ENCODE measurements around the gene CARD19.

The CARD19 gene

DNA sequence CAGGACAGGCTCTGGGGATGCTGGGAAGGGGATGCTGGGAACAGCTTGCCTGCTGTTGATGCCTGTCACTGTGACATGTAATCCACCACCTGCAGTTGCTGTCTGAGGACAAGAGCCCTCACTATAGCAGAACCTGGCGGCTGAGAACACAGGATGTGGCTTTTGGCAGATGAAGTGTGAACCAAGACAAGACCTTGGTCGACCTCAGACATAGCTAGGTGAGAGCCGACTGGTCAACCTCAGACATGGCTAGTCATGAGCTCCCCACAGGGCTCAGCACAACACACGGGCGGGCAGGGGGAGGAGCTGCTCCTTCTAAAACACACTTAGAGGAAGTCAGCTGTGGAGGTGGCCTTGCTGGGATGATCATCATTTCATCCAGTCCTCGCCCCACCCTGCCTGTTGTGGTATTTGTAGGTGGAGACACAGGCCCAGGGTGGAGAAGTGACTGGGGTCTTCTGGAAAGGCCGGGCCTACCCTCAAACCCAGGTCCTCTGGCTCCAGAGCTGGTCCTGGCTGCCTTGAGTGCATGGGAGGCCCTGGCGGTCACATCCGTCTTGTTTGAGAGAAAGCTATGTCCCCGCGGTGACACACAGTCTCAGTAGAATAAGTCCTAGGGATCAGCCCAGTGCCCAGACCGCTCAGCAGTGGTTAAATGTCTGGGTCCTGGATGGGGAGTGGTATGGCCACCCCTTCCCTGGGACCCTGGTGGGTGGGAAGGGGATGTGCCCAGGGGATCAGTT is 31.5 kb upstream of the CARD19 start:
- no peak for DNase-seq

GRCh38 chr9:93065135-93065720 is 30.8 kb upstream of the CARD19 start:
- no peak for DNase-seq

DNA sequence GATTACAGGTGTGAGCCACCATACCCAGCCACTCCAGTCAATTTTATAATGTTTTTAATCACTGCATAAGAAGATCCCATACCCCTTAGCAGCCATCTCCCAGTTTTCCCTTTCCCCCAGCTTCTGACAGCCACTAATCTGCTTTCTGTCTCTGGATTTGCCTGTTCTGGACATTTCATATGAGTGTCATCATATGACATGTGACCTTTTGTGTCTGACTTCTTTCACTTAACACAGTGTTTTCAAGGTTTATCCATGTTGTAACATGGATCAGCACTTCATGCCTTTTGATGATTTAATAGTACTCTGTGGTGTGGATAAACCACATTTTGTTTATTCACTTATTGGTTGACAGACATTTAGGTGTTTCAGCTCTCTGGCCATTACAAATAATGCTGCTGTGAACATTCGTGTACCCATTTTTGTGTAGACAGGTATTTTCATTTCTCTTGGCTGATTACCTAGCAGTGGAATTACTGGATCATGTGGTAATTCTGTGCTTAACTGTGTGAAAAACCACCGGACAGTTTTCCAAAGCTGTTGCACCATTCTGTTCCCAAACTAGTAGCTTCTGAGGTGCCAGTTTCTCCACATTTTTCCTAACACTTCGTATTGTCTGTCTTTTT is 28.9 kb upstream of the CARD19 start:
- no peak for DNase-seq

DNA sequence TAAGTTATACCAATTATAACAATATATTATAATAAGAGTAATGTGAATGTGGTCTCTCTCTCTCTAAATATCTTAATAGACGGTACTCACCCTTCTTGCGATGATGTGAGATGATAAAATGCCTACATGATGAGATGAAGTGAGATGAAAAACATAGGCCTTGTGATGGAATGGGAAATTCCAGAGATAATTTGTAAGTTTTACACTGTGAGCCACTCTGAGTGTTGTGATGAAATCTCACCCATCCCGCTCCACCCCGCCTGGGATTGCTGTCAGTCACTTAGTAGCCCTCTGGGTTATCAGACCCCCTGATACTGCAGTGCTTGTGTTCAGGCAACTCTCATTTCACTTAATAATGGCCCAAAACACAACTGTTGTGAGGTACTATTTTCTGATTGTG is 27.1 kb upstream of the CARD19 start:
- no peak for DNase-seq

DNA sequence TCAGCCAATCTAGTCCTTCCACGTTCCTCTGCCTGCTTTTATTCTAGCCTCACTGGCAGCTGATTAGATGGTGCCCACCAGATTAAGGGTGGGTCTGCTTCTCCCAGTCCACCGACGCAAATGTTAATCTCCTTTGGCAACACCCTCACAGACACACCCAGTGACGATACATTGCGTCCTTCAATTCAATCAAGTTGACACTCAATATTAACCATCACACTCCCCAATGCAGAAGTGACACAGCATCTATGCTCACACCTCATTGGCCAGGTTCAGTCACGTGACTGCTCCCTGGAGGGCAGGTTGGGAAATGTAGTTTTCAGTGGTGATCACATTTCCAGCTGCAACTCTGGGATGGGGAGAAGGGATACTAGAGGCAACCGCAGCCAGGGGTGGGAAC is 24.6 kb upstream of the CARD19 start:
- no peak for DNase-seq

GRCh38 chr9:93072383-93072795 is 23.6 kb upstream of the CARD19 start:
- DNase-seq = no peak

DNA sequence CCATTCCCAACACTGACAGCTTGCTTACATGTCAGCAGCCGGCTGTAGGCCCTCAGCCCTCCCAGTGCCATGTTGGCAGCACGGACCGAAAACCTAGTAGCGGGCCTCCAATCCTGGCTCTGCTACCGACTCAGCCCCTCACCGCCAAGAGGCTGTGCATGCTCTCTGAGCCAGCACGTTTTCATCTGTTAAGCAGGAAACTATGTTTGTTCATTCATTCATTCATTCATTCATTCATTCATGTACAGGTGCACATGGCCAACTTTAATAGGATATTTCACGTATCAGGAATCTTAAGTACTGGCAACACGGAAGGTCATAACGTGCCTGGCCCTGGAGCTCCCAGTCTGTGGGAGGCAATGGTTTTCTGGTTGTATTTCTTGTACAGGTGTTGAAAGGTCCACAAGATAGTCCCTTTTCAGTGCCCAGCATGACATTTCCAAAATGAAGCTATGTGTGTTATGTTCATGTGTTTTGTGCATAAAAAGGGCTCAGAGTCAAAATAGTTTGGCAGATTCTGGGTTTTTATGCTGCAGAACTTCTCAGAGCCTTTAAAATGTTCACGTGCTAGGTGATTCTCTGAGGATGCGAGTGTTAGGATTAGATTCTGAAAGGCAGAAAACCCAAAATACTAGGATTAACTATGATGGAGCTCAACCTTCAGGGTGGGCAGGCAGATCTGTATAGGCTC is 19.8 kb upstream of the CARD19 start:
- no peak for DNase-seq

- no peak for DNase-seq
Measured at GRCh38 chr9:93076792-93077128, 19.3 kb upstream of the CARD19 start.

DNA sequence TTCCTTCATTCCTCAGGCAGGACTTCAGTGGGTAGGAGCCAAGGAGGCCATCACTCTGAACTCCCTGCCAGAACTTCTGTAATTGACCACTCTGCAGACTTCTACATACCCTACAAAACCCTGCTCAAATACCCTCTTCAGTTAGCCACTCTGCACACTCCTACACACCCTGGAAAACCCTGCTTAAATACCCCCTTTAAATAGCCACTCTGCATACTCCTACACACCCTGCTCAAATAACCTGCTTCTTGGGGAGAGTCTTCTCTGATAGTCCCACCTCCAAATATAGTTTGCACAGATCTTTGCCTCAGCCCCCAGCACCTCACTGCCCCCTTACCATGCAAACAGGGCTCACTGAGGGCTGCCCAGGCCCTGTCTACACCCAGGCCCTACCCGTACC is 18.6 kb upstream of the CARD19 start:
- DNase-seq = no peak

DNA sequence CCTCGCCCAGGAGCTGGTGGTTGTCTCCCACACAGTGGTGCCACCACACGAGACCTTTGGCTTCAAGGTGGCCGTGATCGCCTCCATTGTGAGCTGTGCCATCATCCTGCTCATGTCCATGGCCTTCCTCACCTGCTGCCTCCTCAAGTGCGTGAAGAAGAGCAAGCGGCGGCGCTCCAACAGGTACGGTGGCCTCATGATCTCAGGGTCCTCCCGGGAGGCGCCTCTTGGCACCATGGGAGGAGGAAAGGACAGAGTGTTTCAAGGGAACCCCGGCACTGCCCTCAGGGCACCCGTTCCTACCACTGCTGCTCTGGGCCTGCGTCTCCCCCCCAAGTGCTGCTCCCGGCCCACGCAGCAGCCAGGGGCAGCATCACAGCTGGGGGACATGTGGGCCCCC is 18.2 kb upstream of the CARD19 start:
- DNase-seq = no peak

- DNase-seq = no peak
Measured at GRCh38 chr9:93079371-93079770, 16.6 kb upstream of the CARD19 start.

DNA sequence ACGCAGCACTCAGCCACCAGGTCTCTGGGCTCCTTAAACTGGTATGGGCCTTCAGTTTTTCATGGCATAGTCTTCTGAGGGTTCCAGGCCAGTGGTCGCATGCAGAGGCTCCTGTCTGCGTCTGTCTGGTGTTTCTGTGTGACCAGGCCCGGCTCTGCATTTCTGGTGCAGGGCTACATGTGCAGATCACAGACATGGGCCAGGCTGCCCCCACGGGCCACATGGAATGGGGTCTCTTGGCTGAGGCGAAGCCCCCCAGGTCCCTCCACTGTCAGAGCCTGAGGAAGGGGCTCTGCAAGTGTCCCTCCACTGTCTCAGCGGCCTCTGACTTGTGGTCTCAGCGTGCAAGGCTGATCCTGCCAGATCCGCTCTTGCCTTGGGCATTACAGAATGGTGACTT is 15.6 kb upstream of the CARD19 start:
- DNase-seq = no peak

- DNase-seq = no peak
Measured at GRCh38 chr9:93081081-93081529, 14.9 kb upstream of the CARD19 start.

DNA sequence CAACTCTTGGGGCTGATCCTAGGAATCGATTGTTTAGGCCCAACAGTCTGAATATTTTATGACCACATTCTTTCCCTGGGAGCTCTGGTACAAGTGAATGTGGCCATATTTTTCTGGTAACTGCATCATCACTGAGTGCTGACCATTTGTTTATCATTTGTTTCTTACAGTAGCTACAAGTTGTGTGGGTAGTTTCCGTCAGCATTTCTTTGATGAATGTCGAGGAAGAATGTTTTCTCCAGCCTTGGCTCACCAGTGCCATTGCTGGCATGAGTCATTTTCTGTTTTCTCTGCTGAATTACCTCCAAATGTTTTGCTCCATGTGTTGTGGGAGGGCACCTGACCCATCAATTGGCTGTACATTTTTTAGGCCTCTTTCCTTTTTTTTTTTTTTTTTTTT is 14.1 kb upstream of the CARD19 start:
- DNase-seq = no peak

GRCh38 chr9:93082841-93083411 is 13.1 kb upstream of the CARD19 start:
- no peak for DNase-seq

DNA sequence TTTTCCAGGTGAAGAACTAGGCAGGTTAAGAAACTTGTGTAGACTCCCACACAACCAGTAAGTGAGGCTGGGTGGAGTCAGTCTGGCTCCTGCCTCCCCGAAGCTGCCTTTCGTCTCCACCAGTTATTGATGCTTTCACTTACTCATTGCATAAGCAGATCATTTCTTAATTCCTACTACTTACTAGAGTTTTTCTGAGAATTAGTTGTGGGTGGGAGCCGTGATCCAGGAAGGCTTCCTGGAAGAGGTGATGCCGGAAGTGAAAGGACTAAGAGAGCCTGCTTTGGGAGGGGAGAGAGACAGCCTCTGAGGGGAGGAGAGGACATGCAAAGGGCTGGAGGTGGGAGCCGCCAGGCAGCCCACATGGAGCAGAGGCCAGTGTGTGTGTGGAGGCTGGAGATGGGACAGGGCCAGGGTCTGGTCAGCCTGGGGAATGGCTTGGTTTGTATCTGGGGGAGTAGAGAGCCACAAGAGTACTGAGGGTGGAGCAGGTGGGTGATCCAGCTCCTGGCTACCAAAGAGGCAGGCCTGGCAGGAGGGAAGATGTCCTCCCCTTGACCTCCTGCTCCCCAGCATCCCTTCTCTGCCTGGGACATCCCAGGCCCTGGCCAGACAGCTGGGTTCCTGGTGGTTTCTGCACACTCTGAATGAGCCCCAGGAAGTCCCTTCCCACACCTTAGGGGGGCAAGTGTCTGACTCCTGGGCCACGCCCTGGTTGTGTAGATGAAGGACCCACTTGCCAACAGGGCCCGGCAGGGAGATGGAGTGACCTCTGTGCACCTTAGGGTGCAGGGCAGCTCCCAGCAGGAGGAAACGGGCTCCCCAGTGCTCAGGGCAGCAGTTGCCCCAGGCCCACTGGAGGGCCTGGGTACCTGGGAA is 12.2 kb upstream of the CARD19 start:
- no peak for DNase-seq

GRCh38 chr9:93084471-93084881 is 11.5 kb upstream of the CARD19 start:
- DNase-seq = no peak

- DNase-seq = no peak
Measured at GRCh38 chr9:93085676-93086075, 10.3 kb upstream of the CARD19 start.

DNA sequence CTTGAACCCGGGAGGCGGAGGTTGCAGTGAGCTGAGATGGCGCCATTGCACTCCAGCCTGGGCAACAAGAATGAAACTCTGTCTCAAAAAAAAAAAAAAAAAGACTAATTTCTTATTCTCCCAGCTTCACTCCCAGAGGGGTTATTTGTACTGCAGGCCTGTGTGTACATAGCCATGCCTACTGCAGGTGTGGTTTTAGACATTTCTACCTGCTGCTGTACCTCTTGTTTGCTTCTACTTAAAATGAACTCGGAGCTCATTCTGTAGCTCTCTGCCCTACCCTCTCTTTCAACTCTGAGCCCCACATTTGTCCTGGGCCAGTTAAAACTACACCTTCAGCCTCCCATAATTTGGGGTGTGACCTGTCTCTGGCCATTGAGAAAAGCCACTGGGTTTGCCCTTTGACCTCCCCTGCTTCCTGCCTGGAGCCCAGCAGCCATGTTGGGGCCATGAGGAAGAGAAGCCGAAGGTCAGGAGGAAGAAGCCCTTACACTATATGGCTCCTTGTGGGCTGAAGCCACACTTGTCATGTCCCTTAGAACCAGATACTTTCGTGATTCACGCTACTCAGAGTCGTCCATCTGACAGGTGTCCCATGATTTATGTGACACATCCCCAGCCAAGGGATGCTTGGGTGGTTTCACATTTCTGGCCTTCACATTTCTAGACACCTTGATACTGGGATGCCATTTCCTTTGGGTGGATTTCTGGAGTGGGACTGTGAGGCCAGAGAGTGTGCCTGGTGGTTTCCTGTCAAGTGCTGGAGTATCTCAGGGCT is 9.4 kb upstream of the CARD19 start:
- no peak for DNase-seq

GRCh38 chr9:93087971-93088655 is 7.9 kb upstream of the CARD19 start:
- DNase-seq = no peak

DNA sequence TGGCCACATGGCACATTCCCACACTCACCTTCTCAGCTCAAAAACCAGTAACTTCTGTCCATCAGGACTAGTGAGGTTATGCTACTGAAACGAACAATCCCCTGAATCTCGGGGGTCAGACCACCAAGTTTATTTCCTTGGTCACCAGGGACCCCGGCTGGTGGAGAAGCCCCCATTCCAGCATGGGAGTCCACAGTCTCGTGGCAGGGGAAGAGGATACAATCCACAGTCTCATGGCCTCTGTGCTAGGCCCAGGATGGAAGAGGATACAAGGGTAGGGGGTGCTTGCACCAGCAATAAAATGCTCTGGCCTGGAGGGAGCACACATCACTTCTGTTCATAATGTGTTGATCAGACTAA is 7.4 kb upstream of the CARD19 start:
- no peak for DNase-seq
